ENCODE data around the gene CRIM1.

The CRIM1 gene

GRCh38 chr2:36367895-36368353 is 12.3 kb downstream of the CRIM1 start:
- no peak for TF ChIP-seq ZFP3 (CRISPR knock-in tag; IDR thresholded peaks at IDR 0.05)
- TF ChIP-seq ARNTL (CRISPR knock-in tag; IDR thresholded peaks at IDR 0.05; ENCODE audit: borderline replicate concordance, low read depth): no peak
- no peak for TF ChIP-seq ZC3H10 (CRISPR knock-in tag; IDR thresholded peaks at IDR 0.05)
- no peak for TF ChIP-seq PPARA (CRISPR knock-in tag; IDR thresholded peaks at IDR 0.05; ENCODE audit: borderline replicate concordance)
- ATAC-seq: peak; percentile 19

- no peak for ATAC-seq
- TF ChIP-seq ZFP3 (CRISPR knock-in tag; IDR thresholded peaks at IDR 0.05) (no peak), ZNF565 (CRISPR knock-in tag; conservative IDR thresholded peaks at IDR 0.05; ENCODE audit: low read depth) (no peak), SNAI2 (CRISPR knock-in tag; IDR thresholded peaks at IDR 0.05) (no peak), PATZ1 (CRISPR knock-in tag; IDR thresholded peaks at IDR 0.05; ENCODE audit: borderline replicate concordance) (no peak), CSDC2 (CRISPR knock-in tag; IDR thresholded peaks at IDR 0.05) (no peak), ZNF70 (CRISPR knock-in tag; IDR thresholded peaks at IDR 0.05) (no peak)
Measured at GRCh38 chr2:36368438-36368837, 12.9 kb downstream of the CRIM1 start.

GRCh38 chr2:36369163-36369562 is 13.6 kb downstream of the CRIM1 start:
- ATAC-seq: no peak
- TF ChIP-seq SNAI2 (CRISPR knock-in tag; IDR thresholded peaks at IDR 0.05): no peak
- no peak for TF ChIP-seq CREB5 (CRISPR knock-in tag; IDR thresholded peaks at IDR 0.05; ENCODE audit: low read depth)
- TF ChIP-seq CSDC2 (CRISPR knock-in tag; IDR thresholded peaks at IDR 0.05): no peak
- TF ChIP-seq ZC3H10 (CRISPR knock-in tag; IDR thresholded peaks at IDR 0.05): no peak
- TF ChIP-seq RARB (CRISPR knock-in tag; IDR thresholded peaks at IDR 0.05): no peak
- no peak for TF ChIP-seq ZNF70 (CRISPR knock-in tag; IDR thresholded peaks at IDR 0.05)
- no peak for TF ChIP-seq ZFP3 (CRISPR knock-in tag; IDR thresholded peaks at IDR 0.05)
- no peak for TF ChIP-seq ZFP30 (CRISPR knock-in tag; IDR thresholded peaks at IDR 0.05)
- no peak for TF ChIP-seq BACH2 (CRISPR knock-in tag; IDR thresholded peaks at IDR 0.05; ENCODE audit: borderline replicate concordance)
- TF ChIP-seq ISL1 (CRISPR knock-in tag; IDR thresholded peaks at IDR 0.05): no peak
- TF ChIP-seq ZNF565 (CRISPR knock-in tag; conservative IDR thresholded peaks at IDR 0.05; ENCODE audit: low read depth): no peak
- no peak for TF ChIP-seq GLIS3 (CRISPR knock-in tag; IDR thresholded peaks at IDR 0.05)

GRCh38 chr2:36369716-36370115 is 14.1 kb downstream of the CRIM1 start:
- TF ChIP-seq ISL1 (CRISPR knock-in tag; IDR thresholded peaks at IDR 0.05): no peak
- no peak for TF ChIP-seq RARB (CRISPR knock-in tag; IDR thresholded peaks at IDR 0.05)
- no peak for TF ChIP-seq GLIS3 (CRISPR knock-in tag; IDR thresholded peaks at IDR 0.05)
- no peak for TF ChIP-seq ARNTL (CRISPR knock-in tag; IDR thresholded peaks at IDR 0.05; ENCODE audit: borderline replicate concordance, low read depth)
- TF ChIP-seq BACH2 (CRISPR knock-in tag; IDR thresholded peaks at IDR 0.05; ENCODE audit: borderline replicate concordance): no peak
- TF ChIP-seq ZNF8 (CRISPR knock-in tag; IDR thresholded peaks at IDR 0.05): no peak
- TF ChIP-seq CSRNP3 (CRISPR knock-in tag; IDR thresholded peaks at IDR 0.05): no peak
- no peak for TF ChIP-seq ESRRG (CRISPR knock-in tag; IDR thresholded peaks at IDR 0.05)
- no peak for TF ChIP-seq ZNF565 (CRISPR knock-in tag; conservative IDR thresholded peaks at IDR 0.05; ENCODE audit: low read depth)
- no peak for TF ChIP-seq OSR1 (CRISPR knock-in tag; IDR thresholded peaks at IDR 0.05)
- no peak for ATAC-seq

- TF ChIP-seq OSR1 (CRISPR knock-in tag; IDR thresholded peaks at IDR 0.05) (no peak), PPARA (CRISPR knock-in tag; IDR thresholded peaks at IDR 0.05; ENCODE audit: borderline replicate concordance) (no peak), CSDC2 (CRISPR knock-in tag; IDR thresholded peaks at IDR 0.05) (no peak), POU6F1 (CRISPR knock-in tag; IDR thresholded peaks at IDR 0.05; ENCODE audit: borderline replicate concordance, low read depth) (no peak), ZC3H10 (CRISPR knock-in tag; IDR thresholded peaks at IDR 0.05) (no peak), ZNF8 (CRISPR knock-in tag; IDR thresholded peaks at IDR 0.05) (no peak), SNAI2 (CRISPR knock-in tag; IDR thresholded peaks at IDR 0.05) (no peak), ESRRG (CRISPR knock-in tag; IDR thresholded peaks at IDR 0.05) (no peak), RARB (CRISPR knock-in tag; IDR thresholded peaks at IDR 0.05) (no peak), ZFP3 (CRISPR knock-in tag; IDR thresholded peaks at IDR 0.05) (no peak), CSRNP3 (CRISPR knock-in tag; IDR thresholded peaks at IDR 0.05) (no peak), ARNTL (CRISPR knock-in tag; IDR thresholded peaks at IDR 0.05; ENCODE audit: borderline replicate concordance, low read depth) (no peak), CREB5 (CRISPR knock-in tag; IDR thresholded peaks at IDR 0.05; ENCODE audit: low read depth) (no peak), TOX (CRISPR knock-in tag; IDR thresholded peaks at IDR 0.05; ENCODE audit: borderline replicate concordance) (no peak), TCF4 (CRISPR knock-in tag; IDR thresholded peaks at IDR 0.05; ENCODE audit: borderline replicate concordance) (no peak)
- no peak for ATAC-seq
Measured at GRCh38 chr2:36370281-36370680, 14.7 kb downstream of the CRIM1 start.
